NCI-H69 (cell line): Measurements from ENCODE around the gene CCDC152.
A peak's percentile ranks its signal among the peaks of the same experiment; 100 is the strongest.
"Not testable (repeated sequence)": the region's sequence is repeated elsewhere in the genome, so short reads cannot be mapped to it uniquely, and the experiment has no call there.

ENCODE experiments used
- DNase-seq: peaks from one replicate; lab custom pipeline; 2025; lab: John Stamatoyannopoulos, UW

CCDC152 gene, protein sequence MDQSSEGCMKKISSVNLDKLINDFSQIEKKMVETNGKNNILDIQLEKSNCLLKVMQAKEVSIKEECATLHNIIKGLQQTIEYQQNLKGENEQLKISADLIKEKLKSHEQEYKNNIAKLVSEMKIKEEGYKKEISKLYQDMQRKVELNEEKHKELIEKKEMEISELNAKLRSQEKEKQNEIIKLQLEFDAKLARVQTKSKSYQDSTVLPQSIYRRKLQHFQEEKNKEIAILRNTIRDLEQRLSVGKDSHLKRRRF

DNA sequence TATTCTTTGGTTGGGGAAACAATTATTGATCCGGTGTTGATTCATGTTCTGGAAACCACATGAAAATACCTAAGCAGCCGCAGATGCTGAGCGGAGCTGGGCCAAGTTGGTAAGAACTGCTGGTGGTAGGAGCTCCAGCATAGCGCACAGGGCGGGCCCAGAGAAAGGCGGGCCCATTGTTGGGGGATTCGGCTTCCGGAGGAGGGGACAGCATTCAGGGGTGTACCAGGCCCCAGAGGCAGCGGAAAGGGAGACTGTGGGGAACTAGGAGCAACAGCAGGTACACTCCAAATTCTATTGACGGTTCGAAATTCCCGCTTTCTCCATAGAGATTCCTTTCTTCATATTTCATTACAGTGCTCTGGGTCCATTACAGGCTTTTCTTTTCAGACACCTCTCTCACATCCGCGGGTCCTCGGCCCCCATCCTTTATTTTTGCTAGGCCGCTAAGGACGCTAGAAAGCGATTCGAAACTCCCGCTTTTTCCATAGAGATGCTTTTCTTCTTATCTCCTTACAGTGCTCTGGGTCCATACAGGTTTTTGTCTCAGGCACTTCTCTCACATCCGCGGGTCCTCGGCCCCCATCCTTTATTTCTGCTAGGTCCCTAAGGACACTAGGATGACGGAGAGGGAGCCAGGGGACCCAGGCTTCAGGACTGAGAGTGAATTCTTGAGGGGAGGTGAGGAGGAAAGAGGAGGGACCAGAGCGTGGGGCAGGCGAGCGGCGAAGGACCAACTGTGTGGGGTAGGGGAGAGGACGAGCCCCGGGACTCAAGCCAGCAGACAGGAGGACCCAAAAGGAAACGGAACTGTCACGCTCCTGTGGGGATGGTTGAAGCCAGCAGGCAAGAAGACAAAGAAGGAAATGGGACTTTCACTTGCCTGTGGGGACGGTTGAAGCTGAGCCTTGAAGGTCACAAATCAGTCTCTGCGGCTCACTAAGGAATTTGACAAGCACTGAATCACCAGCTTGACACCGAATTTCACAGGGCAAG, at the start of gene CCDC152:
CCDC152 (plus strand) TSS at position 213 of the 996 bp plus-strand sequence. CDS start 2,304 bp downstream, outside the sequence.
- DNase-seq: no peak

DNA sequence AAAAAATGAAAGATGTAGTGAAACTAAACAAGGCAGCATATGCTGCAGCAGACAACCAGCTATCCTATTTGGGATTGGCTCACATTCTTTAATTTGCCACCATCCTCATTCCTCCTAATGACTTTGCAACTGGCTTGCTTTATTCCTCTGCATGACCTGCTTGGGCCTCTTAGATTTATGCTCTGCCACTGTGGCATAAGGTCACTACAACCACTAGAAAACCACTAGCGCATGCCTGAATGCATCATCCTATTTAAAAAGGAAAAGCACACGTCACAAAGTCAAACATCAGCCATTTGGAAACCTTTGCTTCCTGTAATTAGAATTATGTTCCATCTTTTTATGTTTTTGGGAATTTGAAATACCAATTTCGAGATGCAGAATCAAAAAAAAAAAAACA, 40.8 kb upstream of the CCDC152 start:
- no peak for DNase-seq

DNA sequence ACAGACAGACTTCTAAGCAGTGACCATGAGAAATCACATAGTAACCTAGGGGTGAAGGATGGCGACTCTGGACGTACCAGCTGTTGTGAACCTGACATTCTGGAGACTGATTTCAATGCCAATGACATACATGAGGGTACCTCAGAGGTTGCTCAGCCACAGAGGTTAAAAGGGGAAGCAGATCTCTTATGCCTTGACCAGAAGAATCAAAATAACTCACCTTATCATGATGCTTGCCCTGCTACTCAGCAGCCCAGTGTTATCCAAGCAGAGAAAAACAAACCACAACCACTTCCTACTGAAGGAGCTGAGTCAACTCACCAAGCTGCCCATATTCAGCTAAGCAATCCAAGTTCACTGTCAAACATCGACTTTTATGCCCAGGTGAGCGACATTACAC, 38.0 kb upstream of the CCDC152 start:
- DNase-seq: no peak

DNA sequence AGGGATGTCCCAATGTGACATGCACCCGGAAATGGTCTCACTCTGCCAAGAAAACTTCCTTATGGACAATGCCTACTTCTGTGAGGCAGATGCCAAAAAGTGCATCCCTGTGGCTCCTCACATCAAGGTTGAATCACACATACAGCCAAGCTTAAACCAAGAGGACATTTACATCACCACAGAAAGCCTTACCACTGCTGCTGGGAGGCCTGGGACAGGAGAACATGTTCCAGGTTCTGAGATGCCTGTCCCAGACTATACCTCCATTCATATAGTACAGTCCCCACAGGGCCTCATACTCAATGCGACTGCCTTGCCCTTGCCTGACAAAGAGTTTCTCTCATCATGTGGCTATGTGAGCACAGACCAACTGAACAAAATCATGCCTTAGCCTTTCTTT, 37.6 kb upstream of the CCDC152 start:
- DNase-seq: no peak

DNA sequence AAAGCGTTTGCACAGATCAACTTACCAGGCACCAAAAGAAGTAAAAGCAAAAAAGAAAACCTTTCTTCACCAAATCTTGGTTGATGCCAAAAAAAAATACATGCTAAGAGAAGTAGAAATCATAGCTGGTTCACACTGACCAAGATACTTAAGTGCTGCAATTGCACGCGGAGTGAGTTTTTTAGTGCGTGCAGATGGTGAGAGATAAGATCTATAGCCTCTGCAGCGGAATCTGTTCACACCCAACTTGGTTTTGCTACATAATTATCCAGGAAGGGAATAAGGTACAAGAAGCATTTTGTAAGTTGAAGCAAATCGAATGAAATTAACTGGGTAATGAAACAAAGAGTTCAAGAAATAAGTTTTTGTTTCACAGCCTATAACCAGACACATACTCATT, 36.4 kb upstream of the CCDC152 start:
- DNase-seq: no peak

DNA sequence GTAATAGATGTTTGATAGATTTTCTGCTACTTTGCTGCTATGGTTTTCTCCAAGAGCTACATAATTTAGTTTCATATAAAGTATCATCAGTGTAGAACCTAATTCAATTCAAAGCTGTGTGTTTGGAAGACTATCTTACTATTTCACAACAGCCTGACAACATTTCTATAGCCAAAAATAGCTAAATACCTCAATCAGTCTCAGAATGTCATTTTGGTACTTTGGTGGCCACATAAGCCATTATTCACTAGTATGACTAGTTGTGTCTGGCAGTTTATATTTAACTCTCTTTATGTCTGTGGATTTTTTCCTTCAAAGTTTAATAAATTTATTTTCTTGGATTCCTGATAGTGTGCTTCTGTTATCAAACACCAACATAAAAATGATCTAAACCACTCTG, 35.1 kb upstream of the CCDC152 start:
- no peak for DNase-seq

DNA sequence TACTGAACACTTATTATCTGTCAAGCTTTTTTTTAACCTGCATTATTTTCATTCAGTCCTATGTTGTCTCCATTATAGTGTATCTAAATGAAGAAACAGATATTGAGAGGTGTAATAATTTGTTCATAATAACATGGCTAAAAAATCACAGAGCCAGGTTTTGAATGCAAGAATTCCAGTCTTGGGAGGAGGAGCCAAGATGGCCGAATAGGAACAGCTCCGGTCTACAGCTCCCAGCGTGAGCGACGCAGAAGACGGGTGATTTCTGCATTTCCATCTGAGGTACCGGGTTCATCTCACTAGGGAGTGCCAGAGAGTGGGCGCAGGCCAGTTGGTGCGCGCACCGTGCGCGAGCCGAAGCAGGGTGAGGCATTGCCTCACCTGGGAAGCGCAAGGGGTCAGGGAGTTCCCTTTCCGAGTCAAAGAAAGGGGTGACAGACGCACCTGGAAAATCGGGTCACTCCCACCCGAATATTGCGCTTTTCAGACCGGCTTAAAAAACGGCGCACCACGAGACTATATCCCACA, 22.0 kb upstream of the CCDC152 start:
- DNase-seq: not testable (repeated sequence)

DNA sequence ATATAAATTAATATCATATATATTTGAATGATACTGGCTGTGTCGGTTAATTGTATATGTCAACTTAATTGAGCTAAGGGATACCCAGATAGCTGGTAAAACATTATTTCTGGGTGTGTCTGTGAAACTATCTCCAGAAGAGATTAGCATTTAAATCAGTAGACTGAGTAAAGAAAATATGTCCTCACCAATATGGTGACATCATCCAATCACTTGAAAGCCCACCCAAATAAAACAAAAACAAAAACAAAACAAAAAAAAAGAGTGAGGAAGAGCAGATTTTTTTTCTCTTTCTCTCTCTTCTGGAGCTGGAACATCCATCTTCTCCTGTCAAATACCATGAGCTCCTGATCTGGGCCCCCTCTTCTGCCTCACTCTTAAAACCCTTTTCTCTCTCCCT, 15.7 kb upstream of the CCDC152 start:
- no peak for DNase-seq

DNA sequence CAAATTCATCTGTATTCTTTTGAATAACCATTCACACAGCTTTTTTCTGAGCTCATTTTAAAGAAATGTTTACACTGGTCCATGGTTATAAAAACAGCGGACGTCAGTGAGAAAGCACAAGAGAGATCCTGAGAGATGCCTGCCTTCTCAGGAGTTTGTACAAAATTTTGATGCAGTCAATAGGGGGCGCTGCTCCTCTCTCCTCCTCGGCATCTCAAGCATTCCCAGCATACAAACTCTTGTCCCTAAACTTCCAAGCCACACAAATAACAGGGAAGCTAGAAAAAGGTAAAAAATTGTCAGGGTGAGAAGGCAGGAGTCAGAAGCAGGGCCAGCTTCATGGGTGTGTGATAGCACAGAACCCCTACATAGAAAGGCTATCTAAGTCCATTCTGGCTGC, 11.2 kb upstream of the CCDC152 start:
- DNase-seq: peak; percentile 2

DNA sequence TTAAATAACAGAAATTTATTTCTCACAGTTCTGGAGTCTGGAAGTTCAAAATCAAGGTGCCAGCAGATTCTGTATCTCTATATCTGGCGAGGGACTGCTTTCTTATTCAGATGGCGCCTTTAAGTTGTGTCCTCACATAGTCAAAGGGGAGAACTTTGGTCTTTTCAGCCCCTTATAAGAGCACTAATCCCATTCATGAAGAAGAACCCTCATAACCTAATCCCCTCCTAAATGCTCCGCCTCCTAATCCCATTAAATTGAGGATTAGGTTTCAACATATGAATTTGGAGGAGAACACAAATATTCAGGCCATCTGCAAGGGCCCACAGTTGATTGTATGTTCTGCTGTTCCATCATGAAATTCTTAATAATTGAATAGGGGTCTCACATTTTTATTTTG, 10.8 kb upstream of the CCDC152 start:
- DNase-seq: no peak

DNA sequence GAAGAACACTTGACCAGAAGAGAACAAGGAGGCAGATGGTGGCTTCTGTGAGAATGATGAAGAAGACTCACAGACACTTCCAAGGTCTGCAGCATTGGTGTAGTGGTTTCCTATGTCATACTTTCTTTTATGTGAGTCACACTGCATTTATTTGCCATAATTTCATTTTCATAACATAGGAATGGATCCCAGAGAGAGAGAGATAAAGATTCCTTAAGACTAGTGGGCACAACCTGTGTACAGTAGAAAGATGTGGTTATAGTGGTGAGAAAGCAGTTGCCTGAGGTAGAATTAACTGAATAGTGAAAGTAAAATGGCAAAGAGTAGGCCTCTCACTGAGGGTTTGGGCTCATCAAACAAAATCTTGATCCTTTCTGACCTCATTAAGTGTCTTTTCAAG, 7.6 kb upstream of the CCDC152 start:
- DNase-seq: no peak

DNA sequence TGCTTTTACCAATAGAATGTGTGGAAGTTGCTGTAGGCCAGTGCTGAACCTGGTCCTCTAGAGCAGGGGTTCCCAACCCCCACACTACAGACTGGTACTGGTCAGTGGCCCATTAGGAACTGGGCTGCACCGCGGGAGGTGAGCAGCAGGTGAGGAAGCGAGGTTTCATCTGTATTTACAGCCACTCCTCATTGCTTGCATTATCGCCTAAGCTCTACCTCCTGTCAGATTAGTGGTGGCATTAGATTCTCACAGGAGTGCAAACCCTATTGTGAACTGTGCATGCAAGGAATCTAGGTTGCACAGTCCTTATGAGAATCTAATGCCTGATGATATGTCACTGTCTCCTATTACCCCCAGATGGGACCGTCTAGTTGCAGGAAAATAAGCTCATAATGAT, 6.1 kb upstream of the CCDC152 start:
- DNase-seq: no peak

DNA sequence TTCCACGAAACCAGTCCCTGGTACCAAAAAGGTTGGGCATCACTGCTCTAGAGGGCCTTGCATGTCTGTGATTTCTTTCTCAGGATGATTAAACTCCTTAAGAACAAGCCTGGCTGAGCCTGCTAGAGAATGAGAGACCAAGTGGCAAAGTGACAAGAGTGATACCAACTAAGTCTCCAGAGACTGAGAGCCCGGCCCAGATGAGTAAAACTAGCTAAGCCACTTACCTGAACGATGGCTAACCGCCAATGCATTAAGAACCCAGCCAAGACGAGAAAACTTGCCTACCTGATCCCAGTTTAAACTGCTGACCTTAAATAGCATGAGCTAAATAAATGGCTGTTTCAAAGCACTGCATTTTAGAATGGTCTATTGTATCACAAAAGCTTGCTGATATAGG, 5.6 kb upstream of the CCDC152 start:
- no peak for DNase-seq

DNA sequence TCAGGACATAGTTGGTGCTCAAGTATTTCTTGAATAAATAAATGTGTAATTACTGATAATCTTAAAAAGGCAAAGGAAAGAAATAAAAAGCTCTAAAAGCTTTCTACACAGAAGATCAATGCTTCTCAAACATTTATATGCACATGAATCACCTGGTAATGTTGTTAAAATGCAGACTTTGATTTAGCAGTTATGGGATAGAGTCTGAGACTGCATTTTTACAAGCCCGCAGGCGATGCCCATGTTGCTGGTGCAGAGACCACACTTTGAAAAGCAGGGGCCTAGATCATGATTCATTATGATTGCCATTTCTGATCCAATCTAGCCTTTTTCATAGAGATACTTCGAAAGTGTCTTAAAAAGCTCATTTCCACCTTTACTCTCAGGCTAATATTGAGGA, 3.5 kb upstream of the CCDC152 start:
- DNase-seq: no peak

DNA sequence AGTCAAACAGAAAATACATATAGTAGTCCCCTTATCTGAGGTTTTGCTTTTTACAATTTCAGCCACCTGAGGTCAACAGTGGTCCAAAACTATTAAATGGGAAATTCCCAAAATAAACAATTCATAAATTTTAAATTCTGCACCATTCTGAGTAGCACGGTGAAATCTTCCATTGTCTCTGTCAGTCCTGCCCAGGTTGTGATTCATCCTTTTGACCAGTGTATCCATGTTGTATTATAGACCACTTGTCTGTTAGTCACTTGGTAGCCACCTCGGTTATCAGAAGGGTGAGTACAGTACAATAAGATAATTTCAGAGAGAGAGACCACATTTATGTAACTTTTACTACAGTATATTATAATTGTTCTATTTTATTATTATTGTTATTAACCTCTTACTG, 2.8 kb downstream of the CCDC152 start:
- no peak for DNase-seq

DNA sequence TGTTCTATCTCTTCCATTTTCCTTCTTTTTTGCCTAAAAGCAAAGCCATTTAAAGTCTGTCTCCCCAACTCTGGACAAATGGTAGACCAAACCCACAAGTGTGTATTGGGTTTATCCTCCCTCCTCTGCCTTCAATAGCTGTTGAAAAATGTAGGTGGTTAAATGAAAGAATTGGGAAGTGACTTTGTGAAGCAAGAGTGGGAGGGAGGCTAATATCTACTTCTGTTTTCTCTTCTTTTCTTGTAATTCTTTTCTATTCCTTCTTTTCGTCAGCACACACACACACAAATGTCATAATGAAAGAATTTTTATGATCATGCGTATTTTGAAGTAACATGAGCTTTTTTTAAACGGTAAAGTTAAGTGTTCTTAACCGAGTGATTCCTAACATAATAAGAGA, 3.8 kb downstream of the CCDC152 start:
- no peak for DNase-seq

DNA sequence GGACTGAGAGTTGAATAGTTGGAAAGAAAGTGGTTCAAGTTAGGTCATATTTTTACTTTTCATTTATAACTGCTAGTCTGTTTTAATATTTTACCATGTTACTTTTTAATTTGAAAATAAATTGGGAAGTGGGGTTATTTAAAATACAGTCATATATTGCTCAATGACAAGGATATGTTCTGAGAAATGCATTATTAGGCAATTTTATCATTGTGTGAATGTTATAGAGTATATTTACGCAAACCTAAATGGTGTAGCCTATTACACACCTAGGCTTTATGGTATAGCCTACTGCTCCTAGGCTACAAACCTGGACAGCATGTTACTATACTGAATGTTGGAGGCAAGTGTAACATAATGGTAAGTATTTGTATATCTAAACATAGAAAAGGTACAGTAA, 5.2 kb downstream of the CCDC152 start:
- no peak for DNase-seq

DNA sequence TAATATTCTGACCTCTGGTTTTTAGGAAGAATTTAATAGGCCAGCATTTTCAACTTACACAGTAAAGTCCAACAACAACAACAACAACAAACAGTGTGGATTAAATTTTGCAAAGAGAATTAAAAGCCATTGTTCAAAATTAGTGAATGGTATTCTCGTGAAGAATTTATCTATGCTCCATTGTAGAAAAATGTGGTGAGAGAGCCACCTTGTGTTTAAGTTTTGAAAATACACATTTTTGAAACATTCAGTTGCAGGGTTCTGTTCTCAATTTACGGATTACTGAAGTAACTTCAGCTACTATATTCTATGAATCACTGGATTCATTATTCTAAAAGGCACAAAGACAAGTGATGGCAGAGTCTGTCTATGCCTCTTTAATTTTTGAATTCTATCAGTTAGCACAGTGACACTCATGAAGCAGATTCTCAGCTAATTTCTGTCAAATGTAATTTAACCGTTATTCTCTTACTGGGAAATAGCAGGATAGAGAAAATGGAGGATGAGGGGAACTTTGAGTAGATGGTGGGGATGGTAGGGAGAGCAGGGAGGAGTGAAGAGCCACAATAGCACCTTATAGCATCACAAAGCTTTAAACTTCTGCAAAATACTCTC, 11.0 kb downstream of the CCDC152 start:
- DNase-seq: peak; percentile 19

DNA sequence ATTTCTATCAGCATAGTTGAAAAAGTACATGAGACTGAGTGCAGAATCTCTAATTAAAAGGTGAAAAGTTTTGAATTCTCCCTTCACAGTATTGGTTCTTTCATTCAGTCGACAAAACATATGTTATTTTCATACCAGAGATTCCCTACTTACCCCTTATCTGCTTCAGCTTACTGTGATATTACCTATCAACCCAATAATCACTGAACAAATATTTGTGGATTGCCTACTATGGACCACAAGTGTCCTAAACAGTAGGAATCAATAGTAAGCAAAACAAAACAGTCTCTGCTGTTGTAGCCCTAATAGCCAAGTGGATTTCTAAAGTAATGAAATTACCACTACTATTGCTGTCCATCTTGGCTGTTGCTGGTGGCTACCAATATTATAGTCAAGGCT, 11.5 kb downstream of the CCDC152 start:
- DNase-seq: no peak

DNA sequence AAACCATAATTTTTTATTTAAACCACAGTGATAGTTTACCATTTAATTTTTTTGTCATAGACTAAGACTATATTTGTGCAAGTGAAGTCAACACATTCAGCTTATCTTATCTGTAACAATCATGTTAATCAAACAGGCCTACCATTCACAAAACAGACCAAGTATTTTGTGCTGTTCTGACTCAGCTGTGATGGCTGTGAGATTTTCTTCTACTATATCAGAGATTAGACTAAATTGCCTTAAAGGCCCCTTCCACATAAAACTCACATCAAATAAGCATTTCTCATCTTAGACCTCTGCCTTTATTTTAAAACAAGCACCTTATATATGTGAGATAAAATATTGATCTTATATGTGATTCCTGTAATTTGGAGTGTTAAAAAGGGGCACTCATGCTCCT, 13.4 kb downstream of the CCDC152 start:
- no peak for DNase-seq

DNA sequence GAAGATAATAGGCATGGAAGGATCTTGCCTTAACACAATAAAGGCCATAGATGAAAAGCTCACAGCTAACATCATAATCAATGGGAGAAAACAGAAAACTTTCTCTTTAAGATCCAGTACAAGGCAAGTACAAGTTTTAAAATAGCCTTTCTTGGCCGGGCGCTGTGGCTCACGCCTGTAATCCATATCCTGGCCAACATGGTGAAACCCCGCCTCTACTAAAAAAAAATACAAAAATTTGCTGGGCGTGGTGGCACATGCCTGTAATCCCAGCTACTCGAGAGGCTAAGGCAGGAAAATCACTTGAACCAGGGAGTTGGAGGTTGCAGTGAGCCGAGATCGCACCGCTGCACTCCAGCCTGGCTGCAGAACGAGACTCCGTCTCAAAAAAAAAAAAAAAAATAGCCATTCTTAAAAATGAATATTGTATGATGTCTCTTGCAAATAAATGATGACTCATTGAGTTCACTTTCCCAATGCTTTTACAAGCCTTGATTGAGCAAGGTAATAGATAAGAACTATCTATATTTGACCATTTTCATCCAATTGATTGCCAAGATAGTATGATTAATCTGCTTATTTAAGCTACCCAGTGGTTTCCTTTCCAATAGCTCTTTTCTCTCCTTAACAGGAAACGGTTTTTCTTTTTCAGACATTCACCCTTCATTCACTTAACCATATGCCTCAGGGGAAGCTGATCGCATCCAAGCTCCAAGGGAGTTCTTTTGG, 15.8 kb downstream of the CCDC152 start:
- DNase-seq: no peak

DNA sequence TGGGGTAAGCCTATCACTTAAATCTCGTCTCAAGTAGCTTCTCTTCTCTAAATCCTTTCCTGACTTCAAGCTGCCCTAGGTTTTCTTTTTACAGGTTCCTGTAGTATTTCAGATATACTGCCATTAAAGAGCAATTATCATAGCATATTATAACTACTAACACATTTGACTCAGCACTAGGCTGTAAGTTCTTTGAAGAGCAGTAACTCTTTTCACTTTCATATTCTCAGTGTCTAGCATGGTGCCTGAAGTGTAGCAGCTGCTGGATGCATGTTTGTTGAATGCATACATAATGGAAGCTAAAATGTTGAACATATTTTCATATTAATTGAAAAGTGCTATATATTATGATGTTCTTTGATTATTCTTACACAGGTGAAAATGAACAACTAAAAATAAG, 22.5 kb downstream of the CCDC152 start:
- DNase-seq: no peak
